Glomerular visceral epithelial cell (primary cell): ENCODE results near the gene SVIL.
"Not testable (repeated sequence)": the region's sequence is repeated elsewhere in the genome, so short reads cannot be mapped to it uniquely, and the experiment has no call there.

Source experiments
- DNase-seq: peaks from one replicate; pipeline ENCODE4 v3.0.0-alpha.2; 2016; ENCODE audit errors: extremely low spot score

Gene SVIL

GRCh38 chr10:29458190-29458589, 176.6 kb downstream of the SVIL start:
- not testable (repeated sequence) for DNase-seq

GRCh38 chr10:29455095-29455494, 179.7 kb downstream of the SVIL start:
- no peak for DNase-seq

GRCh38 chr10:29454250-29454649, 180.5 kb downstream of the SVIL start:
- no peak for DNase-seq

- DNase-seq = no peak
Observed at GRCh38 chr10:29452546-29452945, 182.2 kb downstream of the SVIL start.

- no peak for DNase-seq
Observed at GRCh38 chr10:29451946-29452345, 182.8 kb downstream of the SVIL start.

GRCh38 chr10:29450405-29450804, 184.4 kb downstream of the SVIL start:
- DNase-seq = no peak

GRCh38 chr10:29448756-29449592, 185.8 kb downstream of the SVIL start:
- peak; percentile 76 for DNase-seq

GRCh38 chr10:29448125-29448524, 186.6 kb downstream of the SVIL start:
- no peak for DNase-seq

GRCh38 chr10:29446327-29446726, 188.4 kb downstream of the SVIL start:
- DNase-seq = no peak

- peak; percentile 18 for DNase-seq
Observed at GRCh38 chr10:29443745-29444523, 190.8 kb downstream of the SVIL start.

GRCh38 chr10:29440981-29441380, 193.8 kb downstream of the SVIL start:
- no peak for DNase-seq

- DNase-seq = not testable (repeated sequence)
Observed at GRCh38 chr10:29439005-29439404, 195.8 kb downstream of the SVIL start.

- DNase-seq = peak; percentile 67
Observed at GRCh38 chr10:29438271-29438670, 196.5 kb downstream of the SVIL start.

- DNase-seq = no peak
Observed at GRCh38 chr10:29437871-29438270, 196.9 kb downstream of the SVIL start.

GRCh38 chr10:29435809-29436501, 198.8 kb downstream of the SVIL start:
- DNase-seq = no peak

- DNase-seq = no peak
Observed at GRCh38 chr10:29434111-29434510, 200.7 kb downstream of the SVIL start.

- no peak for DNase-seq
Observed at GRCh38 chr10:29431711-29432110, 203.1 kb downstream of the SVIL start.

GRCh38 chr10:29430101-29430500, 204.7 kb downstream of the SVIL start:
- no peak for DNase-seq

GRCh38 chr10:29428486-29428885, 206.3 kb downstream of the SVIL start:
- DNase-seq = no peak

- DNase-seq = no peak
Observed at GRCh38 chr10:29427667-29428066, 207.1 kb downstream of the SVIL start.

- DNase-seq = no peak
Observed at GRCh38 chr10:29426420-29426819, 208.4 kb downstream of the SVIL start.

- DNase-seq = no peak
Observed at GRCh38 chr10:29424017-29424416, 210.8 kb downstream of the SVIL start.
